LNCaP clone FGC (cell line): Measurements from ENCODE around the gene FN3K.
"Not testable (repeated sequence)": the region's sequence is repeated elsewhere in the genome, so short reads cannot be mapped to it uniquely, and the experiment has no call there.

ENCODE experiments used
- DNase-seq: peaks from one replicate; pipeline ENCODE4 v3.0.0-alpha.2; 2011; ENCODE audit warnings: low read depth
- H3K4me3 ChIP-seq: 2 replicates; pipeline ENCODE4 v1.5.1; 2011; ENCODE audit warnings: mild to moderate bottlenecking, low read depth, low read length, control low read depth
- CTCF ChIP-seq: IDR thresholded peaks from 2 replicates; pipeline ENCODE4 v1.5.1; 2012; ENCODE audit warnings: mild to moderate bottlenecking; ENCODE audit not compliant: control insufficient read depth, insufficient read depth; ENCODE audit errors: extremely low read depth

The FN3K gene

GRCh38 chr17:82743344-82744219 lies 8.2 kb downstream of the FN3K start:
- no peak for DNase-seq
- no peak for TF ChIP-seq CTCF

DNA sequence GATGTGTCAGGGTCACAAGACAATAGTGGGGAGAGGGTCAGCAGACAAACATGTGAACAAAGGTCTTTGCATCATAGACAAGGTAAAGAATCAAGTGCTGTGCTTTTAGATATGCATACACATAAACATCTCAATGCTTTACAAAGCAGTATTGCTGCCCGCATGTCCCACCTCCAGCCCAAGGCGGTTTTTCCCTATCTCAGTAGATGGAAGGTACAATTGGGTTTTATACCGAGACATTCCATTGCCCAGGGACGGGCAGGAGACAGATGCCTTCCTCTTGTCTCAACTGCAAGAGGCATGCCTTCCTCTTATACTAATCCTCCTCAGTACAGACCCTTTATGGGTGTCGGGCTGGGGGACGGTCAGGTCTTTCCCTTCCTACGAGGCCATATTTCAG lies 9.3 kb downstream of the FN3K start:
- not testable (repeated sequence) for H3K4me3 ChIP-seq, DNase-seq

More at GRCh38 chr17:82743344-82744219, 8.2 kb downstream of the FN3K start:
- H3K4me3 ChIP-seq: no peak overlapping the region

- no peak overlapping the region for H3K4me3 ChIP-seq
- peak; percentile 67 for DNase-seq
- no peak for TF ChIP-seq CTCF
These were observed 10.1 kb downstream of the FN3K start for GRCh38 chr17:82745524-82745923.

DNA sequence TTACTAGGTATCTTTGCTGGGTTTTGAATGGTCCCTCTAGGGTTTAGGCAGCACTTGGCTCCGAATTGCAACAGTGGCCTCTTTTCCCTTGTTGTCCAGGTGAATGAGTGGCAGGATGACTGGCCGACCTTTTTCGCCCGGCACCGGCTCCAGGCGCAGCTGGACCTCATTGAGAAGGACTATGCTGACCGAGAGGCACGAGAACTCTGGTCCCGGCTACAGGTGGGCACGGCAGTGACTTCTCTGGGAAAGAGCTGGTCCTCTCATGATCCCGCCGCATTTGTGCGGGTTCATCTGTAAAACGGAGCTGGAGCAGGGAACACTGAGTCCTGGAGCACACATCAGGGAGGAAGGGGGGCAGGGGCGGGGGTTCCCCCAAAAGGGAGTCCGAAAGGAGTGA lies 13.3 kb downstream of the FN3K start:
- DNase-seq: no peak
- TF ChIP-seq CTCF: no peak
- no peak overlapping the region for H3K4me3 ChIP-seq

DNA sequence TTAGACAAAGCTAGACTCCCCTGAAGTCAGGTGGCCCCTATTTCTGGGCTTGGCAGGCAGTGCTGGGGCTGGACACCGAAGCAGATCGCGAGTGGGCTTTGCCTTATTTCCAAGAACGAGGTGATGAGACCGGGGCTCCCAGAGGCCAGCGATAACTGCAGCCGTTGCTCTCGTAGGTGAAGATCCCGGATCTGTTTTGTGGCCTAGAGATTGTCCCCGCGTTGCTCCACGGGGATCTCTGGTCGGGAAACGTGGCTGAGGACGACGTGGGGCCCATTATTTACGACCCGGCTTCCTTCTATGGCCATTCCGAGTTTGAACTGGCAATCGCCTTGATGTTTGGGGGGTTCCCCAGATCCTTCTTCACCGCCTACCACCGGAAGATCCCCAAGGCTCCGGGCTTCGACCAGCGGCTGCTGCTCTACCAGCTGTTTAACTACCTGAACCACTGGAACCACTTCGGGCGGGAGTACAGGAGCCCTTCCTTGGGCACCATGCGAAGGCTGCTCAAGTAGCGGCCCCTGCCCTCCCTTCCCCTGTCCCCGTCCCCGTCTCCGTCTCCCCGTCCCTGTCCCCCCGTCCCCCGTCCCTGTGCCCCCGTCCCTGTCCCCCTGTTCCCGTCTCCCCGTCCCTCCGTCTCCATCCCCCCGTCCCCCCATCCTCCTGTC lies 15.0 kb downstream of the FN3K start:
- no peak overlapping the region for H3K4me3 ChIP-seq
- TF ChIP-seq CTCF: no peak
- DNase-seq: no peak

DNA sequence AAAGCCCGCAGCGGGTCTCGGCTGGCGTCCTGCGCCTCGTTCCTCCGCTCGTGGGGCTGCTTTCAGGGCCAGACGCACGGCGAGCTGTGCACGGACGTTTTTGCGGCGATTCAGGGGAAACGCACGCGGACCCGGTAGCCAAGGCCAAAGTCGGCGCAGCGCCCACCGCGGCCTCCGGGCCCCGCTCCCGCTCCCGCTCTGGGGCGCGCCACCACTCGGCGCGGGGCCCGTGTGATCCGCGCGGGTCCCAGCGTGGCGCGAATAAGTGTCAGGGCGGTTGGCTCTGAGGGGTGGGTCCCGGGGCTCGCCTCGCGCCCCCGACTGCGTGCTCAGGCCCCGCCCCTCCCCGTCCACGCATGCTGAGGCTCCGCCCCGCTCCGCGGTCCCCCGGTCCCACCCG lies 15.8 kb downstream of the FN3K start:
- H3K4me3 ChIP-seq: peak overlapping the region; percentile 52
- no peak for DNase-seq
- TF ChIP-seq CTCF: no peak

GRCh38 chr17:82751571-82752370 lies 16.4 kb downstream of the FN3K start, which contains the start of gene TBCD:
Gene TBCD (plus strand): TSS chr17:82752065. CDS start chr17:82752194, 129 bp downstream.
- peak; percentile 66 for DNase-seq
- H3K4me3 ChIP-seq: peak within 1 kb of the TSS; percentile 85
- no peak for TF ChIP-seq CTCF
